Endometrial microvascular endothelial cells (primary cell): ENCODE measurements around the gene PCDHGA1. TPM values are rescaled to one million over a fixed set of nuclear protein-coding genes. Genes with fewer than 3 reads are reported as not detected.
"Not testable (repeated sequence)": the region's sequence is repeated elsewhere in the genome, so short reads cannot be mapped to it uniquely, and the experiment has no call there.

Source experiments
- in situ Hi-C: cut with HindIII; loops from 2 replicates; pipeline ENCODE4 v1.10.0; 2017; ENCODE audit warnings: low sequenced_read_pairs, low pct_unique_long_range_greater_than_20kb; ENCODE audit errors: inconsistent ontology term
- total RNA-seq: library from RNA; depleted of rRNA; stranded (reverse); fragments of >200 nt; gene quantifications from one replicate; pipeline ENCODE4 v1.2.3, GENCODE V29; 2015; ENCODE audit errors: inconsistent ontology term

Gene PCDHGA1
- total RNA-seq, 1 donor from 2014 or later: 0.09 TPM

DNA sequence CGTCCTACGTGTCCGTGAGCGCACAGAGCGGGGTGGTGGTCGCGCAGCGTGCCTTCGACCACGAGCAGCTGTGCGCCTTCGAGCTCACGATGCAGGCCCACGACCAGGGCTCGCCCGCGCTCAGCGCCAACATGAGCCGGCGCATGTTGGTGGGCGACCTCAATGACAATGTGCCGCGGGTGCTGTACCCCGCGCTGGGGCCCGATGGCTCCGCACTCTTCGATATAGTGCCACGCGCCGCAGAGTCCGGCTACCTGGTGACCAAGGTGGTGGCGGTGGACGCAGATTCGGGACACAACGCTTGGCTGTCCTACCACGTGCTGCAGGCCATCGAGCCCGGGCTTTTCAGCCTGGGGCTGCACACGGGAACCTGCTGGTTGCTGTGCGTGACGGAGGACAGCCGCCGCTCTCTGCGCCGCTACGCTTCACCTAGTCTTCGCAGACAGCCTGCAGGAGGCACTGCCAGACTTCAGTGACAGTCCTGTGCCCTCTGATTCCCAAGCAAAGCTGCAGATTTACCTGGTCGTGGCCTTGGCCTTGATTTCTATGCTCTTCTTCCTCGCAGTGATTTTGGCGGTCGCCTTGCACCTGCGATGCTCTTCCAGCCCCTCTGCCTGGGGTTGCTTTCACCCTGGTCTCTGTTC is 97.6 kb downstream of the PCDHGA1 start:
- in situ Hi-C loops: no loop called here

- in situ Hi-C loops: no loop called here
These were observed 100.2 kb downstream of the PCDHGA1 start, which contains the start of gene PCDHGA12 for GRCh38 chr5:141430332-141431113. TSS of gene PCDHGA12 (plus strand) at chr5:141430507. CDS start at chr5:141430760, 253 bp downstream.

GRCh38 chr5:141431286-141431685 is 101.0 kb downstream of the PCDHGA1 start:
- in situ Hi-C loops: no loop called here

- in situ Hi-C loops: not testable (repeated sequence)
These were observed 102.0 kb downstream of the PCDHGA1 start for GRCh38 chr5:141432308-141432707.

DNA sequence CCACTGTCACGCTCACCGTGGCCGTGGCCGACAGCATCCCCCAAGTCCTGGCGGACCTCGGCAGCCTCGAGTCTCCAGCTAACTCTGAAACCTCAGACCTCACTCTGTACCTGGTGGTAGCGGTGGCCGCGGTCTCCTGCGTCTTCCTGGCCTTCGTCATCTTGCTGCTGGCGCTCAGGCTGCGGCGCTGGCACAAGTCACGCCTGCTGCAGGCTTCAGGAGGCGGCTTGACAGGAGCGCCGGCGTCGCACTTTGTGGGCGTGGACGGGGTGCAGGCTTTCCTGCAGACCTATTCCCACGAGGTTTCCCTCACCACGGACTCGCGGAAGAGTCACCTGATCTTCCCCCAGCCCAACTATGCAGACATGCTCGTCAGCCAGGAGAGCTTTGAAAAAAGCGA is 102.4 kb downstream of the PCDHGA1 start:
- in situ Hi-C loops: not testable (repeated sequence)

DNA sequence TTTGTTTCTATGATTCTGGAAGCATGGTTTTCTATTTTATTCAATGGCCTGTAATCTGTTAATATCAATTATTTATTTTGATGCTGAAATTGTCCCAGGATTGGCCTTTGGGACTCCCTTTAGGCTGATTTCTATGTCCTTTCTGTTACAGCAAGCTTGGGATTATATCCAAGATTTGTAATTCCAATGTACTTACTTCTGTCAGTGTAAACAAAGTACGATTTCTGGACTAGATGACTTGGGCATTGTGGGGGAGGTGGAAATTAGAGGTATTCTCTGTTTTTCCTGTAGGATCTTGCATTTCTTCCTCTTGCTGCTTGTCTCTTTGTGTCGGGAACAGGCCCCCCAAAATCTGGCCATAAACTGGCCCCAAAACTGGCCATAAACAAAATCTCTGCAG is 103.7 kb downstream of the PCDHGA1 start:
- in situ Hi-C loops: no loop called here

DNA sequence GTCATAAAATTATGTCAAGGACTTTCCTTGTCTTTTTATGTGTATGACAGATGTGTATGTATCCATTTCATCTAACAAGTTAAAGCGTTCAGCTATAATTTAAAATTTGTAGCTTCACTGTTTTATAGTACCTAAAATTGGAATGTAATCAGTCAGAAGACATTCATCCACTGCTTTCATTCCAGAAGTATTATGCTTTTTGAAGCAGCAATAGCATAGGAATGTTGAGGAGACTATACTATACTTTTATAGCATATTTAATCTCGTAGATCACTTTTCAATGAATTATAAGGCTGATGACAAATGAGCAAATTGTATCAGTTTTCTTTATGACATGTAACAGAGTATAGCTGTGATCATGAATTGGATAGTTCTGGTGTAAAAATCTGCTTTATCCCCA is 106.9 kb downstream of the PCDHGA1 start:
- in situ Hi-C loops: no loop called here

GRCh38 chr5:141439411-141440141 is 109.3 kb downstream of the PCDHGA1 start:
- in situ Hi-C loops: no loop called here

- in situ Hi-C loops: no loop called here
These were observed 110.0 kb downstream of the PCDHGA1 start for GRCh38 chr5:141440341-141440740.

DNA sequence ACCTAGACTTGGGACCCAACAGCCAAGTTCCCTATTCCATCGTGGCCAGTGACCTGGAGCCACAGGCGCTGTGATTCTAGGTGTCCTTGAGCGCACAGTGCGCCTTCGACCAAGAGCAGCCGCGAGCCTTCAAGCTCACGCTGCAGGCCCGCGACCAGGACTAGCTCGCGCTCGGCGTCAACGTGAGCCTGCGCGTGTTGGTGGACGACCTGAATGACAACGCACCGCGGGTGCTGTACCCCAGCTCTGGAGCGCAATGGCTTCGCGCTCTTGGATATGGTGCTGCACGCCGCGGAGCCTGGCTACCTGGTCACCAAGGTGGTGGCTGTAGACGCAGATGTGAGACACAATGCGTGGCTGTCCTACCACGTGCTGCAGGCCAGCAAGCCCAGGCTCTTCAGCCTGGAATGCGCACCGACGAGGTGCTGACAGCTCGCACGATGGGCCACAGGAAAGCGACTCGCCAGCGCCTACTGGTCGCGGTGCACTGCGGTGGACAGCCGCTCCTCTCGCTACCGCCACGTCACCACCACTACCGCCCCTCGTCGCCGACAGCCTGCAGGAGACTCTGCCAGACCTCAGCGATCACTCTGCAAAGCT is 111.4 kb downstream of the PCDHGA1 start:
- in situ Hi-C loops: no loop called here

GRCh38 chr5:141465351-141465750 is 135.0 kb downstream of the PCDHGA1 start:
- in situ Hi-C loops: no loop called here

GRCh38 chr5:141475625-141476131 is 145.4 kb downstream of the PCDHGA1 start, which contains the start of gene PCDHGC3:
TSS of gene PCDHGC3 (plus strand) at chr5:141475966. CDS start at chr5:141476117, 151 bp downstream.
- in situ Hi-C loops: no loop called here

- in situ Hi-C loops: no loop called here
These were observed 146.0 kb downstream of the PCDHGA1 start for GRCh38 chr5:141476132-141476911.

DNA sequence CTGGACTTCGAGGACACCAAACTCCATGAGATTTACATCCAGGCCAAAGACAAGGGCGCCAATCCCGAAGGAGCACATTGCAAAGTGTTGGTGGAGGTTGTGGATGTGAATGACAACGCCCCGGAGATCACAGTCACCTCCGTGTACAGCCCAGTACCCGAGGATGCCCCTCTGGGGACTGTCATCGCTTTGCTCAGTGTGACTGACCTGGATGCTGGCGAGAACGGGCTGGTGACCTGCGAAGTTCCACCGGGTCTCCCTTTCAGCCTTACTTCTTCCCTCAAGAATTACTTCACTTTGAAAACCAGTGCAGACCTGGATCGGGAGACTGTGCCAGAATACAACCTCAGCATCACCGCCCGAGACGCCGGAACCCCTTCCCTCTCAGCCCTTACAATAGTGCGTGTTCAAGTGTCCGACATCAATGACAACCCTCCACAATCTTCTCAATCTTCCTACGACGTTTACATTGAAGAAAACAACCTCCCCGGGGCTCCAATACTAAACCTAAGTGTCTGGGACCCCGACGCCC is 146.8 kb downstream of the PCDHGA1 start:
- in situ Hi-C loops: no loop called here

DNA sequence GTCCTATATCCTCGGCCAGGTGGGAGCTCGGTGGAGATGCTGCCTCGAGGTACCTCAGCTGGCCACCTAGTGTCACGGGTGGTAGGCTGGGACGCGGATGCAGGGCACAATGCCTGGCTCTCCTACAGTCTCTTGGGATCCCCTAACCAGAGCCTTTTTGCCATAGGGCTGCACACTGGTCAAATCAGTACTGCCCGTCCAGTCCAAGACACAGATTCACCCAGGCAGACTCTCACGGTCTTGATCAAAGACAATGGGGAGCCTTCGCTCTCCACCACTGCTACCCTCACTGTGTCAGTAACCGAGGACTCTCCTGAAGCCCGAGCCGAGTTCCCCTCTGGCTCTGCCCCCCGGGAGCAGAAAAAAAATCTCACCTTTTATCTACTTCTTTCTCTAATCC is 147.5 kb downstream of the PCDHGA1 start:
- in situ Hi-C loops: no loop called here

DNA sequence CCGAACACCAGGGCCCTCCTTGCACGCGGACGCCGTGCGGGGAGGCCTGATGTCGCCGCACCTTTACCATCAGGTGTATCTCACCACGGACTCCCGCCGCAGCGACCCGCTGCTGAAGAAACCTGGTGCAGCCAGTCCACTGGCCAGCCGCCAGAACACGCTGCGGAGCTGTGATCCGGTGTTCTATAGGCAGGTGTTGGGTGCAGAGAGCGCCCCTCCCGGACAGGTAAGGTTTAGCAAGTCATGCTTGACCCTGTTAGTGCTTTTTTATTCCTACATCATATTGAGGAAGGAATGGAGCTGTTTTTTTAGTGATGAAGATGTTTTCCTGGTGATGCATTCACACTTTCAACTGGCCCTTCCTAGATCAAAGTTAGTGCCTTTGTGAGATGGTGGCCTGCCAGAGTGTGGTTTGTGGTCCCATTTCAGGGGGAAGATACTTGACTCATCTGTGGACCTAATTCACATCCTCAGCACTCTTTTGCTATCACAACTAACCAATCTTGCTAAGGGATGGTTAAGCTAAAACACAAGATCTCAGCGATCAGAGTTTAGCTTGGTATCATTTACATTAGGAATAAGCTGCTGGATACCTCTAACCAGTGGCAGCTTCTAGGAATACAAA is 148.1 kb downstream of the PCDHGA1 start:
- in situ Hi-C loops: no loop called here

- in situ Hi-C loops: no loop called here
These were observed 149.5 kb downstream of the PCDHGA1 start for GRCh38 chr5:141479776-141480175.

DNA sequence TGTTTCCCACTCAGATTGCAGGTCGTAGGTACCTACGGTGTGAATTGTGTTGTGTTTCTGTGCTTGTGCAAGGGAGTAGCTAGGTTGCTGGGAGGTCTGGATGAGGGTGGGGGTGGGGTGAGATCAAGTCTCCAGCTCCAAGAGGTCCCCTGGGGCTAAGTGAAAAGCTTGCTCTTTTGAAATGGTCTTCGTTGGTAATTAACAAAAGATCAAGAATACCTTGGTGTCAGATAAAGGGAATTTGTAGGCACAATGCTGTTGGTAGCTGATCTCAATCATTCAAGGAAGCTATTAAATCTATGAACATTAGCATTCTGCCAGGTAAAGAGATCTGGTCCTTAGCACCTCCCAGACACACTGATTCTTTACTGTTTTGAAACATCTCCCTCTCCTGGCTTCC is 153.6 kb downstream of the PCDHGA1 start:
- in situ Hi-C loops: no loop called here
